Measurements from ENCODE around the gene MAP3K10.
"Not testable (repeated sequence)": the region's sequence is repeated elsewhere in the genome, so short reads cannot be mapped to it uniquely, and the experiment has no call there.

Gene MAP3K10

GRCh38 chr19:40217934-40218890 is 27.0 kb downstream of the MAP3K10 start, which contains the start of gene TTC9B:
TTC9B (minus strand) TSS chr19:40218384; CDS start chr19:40218381, 3 bp downstream.
- DNase-seq, result no peak

GRCh38 chr19:40219029-40219428 is 27.8 kb downstream of the MAP3K10 start:
- not testable (repeated sequence) for DNase-seq

- peak; percentile 60 for DNase-seq
Measured at GRCh38 chr19:40219721-40220276, 28.6 kb downstream of the MAP3K10 start.

GRCh38 chr19:40220674-40221073 is 29.4 kb downstream of the MAP3K10 start:
- no peak for DNase-seq

DNA sequence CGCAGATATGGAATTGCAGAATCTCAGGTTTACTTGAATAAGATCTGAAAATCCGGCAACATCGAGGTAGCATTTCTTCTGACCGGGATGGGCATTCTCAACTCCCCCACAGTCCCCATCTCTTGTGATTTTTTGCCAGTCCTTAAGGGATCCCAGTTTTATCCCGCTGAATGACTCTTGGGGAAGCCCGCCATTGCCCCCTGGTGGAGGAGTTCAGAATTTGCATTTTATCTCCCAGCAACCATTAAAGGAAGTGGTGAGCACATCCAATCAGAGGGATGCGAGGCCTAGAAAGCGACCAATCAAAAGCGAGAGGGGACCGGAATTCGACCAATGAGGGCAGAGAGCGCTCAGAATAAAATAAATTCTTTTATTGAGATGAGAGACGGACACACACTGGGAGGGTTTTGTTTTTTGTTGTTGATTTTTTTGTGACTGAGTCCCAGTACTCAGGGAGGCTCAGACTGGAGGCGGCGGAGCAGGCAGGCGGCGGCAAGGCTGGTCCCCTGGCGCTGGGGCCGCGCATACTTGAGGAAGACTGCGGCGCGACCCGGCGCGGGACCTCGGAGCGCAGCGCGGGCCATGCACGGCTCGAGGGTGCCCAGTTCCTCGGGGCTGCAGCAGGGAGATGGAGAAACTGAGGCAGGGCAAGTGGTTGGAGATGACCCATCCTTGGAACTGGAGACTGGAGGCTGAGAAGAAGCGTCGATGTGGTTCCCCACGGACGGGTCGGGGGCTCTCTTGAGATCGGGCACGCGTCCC is 30.8 kb downstream of the MAP3K10 start:
- peak; percentile 85 for DNase-seq

DNA sequence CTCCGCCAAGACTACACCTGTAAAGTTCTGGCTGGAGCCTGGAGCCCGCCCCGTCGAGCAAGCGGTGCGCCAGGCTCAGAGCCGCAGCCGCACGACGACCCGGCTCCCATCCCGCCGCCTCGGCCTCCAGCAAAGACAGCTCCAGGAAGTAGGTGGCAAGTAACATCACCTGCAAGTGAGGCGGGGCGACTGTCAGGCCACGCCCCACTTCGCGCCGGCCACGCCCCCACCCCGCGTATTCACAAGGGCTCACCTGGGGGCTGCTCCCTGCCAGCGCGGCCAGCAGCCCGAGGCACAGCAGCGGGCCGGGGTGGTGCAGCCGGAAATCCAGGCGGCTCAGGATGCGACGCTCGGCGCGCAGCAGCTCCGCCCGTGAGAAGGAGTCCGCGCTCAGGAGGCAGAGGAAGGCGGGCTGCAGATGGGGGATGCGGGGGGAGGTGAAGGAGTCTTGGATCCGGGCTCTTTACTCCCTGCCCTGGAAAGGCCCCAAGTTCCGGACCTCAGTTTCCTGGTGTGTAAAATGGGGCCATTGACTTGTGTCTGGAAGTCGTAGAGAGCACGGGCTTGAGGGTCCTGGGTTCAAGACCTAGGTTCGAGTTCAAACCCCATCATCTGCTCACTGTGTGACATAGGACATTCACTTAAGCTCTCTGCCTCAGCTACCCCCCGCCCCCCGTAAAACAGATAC is 32.1 kb downstream of the MAP3K10 start:
- DNase-seq, result no peak

DNA sequence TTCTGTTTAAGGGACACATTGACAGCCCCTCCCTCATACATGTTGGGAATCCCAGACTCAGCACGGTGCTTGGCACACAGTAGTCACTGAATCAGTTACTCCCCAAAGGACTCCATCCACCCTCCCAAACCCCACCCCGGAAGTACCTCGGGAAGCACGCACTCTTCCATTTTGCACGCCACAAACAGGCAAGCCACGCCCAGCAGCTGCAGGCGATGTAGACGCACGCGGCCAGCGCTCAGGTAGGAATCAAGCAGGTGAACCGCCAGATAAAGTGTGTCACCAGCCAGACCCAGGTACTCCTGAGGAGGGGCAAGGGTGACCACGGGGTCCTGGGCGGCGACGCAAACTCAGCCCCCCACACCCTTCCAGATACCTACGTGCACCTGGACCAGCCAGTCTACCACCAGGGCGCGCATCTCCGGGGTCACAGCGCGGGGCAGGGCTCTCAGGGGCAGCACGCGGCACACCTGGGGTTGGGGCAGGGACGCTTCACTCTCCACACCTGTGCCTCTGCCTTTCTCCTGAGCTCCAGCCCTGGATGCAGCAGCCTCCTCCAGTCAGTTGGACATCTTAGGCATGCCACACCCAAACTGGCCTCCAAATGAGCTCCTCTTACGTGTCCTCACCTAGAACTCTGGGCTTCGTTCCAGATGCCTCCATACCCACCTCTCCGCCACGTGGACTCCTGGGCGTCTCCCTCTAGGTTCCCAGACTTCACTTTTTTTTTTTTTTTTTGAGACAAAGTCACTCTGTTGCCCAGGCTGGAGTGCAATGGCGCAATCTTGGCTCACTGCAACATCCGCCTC is 33.3 kb downstream of the MAP3K10 start:
- DNase-seq, result no peak

GRCh38 chr19:40225440-40226305 is 34.4 kb downstream of the MAP3K10 start:
- DNase-seq, result no peak

DNA sequence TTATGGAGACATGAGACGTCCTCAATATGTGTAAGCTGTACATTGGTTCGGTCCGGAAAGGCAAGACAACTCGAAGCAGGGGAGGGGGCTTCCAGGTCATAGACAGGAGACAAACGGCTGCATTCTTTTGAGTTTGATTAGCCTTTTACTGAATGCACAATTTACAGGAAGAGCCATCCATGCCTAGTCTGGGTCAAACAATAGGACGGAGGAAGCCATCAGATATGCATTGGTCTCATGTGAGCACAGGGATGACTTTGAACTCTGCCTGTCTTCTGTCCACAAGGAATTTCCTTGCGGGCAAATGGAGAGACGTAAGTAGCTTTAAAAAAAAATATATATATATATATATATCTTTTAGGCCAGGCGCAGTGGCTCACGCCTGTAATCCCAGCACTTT is 37.1 kb downstream of the MAP3K10 start:
- DNase-seq, result no peak

DNA sequence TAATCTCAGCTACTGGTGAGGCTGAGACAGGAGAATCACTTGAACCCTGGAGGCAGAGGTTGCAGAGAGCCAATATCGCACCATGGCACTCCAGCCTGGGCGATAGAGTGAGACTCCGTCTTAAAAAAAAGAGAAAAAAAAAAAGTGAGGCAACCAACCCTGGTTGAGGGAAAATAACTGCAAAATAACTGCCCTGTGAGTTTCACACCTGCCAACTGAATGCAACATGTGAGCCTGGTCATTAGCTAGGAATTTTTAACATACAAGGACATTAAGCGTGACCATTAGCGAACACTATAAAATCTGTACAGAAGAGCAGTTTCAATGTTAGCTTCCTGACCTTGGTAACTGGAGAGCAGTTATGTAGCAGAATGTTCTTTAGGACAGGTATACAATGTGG is 37.6 kb downstream of the MAP3K10 start:
- DNase-seq, result no peak

DNA sequence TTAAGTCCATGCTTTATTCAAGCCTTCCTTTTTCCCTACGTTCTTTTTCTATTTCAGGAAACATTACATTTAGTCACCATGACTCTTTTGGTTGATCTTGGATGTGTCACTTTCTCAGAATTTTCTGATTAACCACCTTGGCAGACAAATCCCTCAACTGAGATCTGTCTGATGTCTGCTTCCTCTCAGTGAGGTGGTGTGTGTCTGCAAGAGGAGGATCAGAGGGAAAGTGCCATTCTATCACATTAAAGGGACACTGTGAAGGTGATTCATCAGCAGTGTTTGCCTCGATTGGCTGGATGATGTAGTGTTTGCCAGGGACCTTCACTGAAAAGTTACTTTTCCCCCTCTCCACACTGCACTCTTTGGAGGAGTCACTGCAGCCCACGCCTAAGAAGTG is 38.3 kb downstream of the MAP3K10 start:
- DNase-seq, result peak; percentile 29

DNA sequence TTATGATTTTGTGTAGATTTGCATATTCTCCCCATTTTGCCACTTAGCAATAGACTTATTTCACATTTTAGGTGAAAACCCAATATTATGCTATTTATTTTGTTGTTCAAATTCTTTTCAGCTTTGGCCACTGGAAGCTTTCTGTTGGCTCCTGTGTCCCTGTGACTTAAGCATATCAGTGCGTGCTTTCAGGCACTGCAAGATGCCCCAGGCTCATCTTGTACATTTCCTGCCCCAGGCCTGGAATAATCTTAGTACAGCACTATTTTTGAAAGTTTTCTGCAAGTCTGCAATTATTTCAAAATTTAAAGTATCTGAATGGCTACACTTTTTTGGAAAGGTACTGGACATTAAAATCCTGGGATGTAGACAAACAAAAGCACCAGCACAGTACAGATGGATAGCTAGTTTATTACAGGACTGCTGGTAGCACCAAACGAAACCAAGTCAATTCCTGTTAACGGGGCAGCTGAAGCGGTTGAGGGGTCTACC is 38.7 kb downstream of the MAP3K10 start:
- no peak for DNase-seq

GRCh38 chr19:40231057-40231456 is 39.8 kb downstream of the MAP3K10 start:
- DNase-seq, result no peak

- no peak for DNase-seq
Measured at GRCh38 chr19:40231544-40232424, 40.6 kb downstream of the MAP3K10 start.

DNA sequence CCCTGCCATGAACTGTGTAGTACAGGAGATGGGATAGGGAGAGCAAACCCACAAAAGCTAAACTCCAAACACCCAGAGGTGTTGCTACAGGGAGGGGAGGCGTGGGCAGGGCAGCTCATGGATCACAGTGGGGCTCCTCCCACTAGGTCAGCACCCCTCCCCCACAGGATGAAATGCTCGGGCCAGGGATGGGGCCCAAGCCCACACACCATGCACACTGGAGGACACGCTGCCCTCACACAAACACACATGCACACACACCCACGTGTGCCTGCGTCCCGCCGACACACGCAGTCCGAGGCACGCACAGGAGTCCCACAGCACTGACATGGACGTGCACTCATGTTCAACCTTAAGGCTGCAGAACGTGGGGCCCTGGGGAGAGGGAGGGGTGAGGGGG is 41.3 kb downstream of the MAP3K10 start:
- no peak for DNase-seq

GRCh38 chr19:40232949-40233810 is 42.0 kb downstream of the MAP3K10 start:
- no peak for DNase-seq

GRCh38 chr19:40233811-40234389 is 42.7 kb downstream of the MAP3K10 start:
- DNase-seq, result no peak
